ENCODE results near the gene KDM1B. TPM values are rescaled to one million over a fixed set of nuclear protein-coding genes. Genes with fewer than 3 reads are reported as not detected.

Gene KDM1B, protein sequence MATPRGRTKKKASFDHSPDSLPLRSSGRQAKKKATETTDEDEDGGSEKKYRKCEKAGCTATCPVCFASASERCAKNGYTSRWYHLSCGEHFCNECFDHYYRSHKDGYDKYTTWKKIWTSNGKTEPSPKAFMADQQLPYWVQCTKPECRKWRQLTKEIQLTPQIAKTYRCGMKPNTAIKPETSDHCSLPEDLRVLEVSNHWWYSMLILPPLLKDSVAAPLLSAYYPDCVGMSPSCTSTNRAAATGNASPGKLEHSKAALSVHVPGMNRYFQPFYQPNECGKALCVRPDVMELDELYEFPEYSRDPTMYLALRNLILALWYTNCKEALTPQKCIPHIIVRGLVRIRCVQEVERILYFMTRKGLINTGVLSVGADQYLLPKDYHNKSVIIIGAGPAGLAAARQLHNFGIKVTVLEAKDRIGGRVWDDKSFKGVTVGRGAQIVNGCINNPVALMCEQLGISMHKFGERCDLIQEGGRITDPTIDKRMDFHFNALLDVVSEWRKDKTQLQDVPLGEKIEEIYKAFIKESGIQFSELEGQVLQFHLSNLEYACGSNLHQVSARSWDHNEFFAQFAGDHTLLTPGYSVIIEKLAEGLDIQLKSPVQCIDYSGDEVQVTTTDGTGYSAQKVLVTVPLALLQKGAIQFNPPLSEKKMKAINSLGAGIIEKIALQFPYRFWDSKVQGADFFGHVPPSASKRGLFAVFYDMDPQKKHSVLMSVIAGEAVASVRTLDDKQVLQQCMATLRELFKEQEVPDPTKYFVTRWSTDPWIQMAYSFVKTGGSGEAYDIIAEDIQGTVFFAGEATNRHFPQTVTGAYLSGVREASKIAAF
- total RNA-seq = 39.4 TPM

DNA sequence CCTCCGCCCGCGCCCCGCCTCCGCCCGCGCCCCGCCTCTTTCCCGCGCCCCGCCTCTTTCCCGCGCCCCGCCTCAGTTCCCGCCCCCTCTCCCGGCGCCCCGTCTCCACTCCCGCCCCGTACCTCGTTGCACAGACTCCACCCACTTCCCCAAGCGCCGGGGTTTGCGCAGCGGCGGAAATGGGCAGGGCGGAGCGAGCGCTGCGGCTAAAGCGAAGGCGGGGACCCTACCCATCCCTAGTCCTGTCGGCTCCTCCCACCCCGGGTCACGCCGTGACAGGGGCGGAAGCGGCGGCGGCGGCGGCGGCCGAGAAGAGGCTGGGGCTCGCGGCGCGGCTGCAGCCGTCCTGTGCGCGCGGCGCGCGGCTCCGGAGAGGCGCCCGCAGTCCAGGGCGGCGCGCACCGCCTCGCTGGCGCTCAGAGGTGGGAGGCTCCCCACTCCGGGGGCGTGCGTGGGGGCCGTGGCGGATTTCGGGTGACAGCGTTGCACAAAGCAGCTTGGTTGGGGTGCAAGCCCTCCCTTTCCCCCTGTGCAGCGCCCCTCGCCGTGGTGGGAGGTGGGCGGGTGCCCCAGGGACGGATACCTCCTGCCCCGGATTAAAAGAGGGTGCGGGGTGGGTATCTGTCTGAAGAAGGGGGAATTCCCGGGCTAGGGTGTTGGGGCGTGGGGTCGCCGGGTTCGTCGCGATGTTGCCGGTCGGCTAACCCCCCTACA lies at the start of gene KDM1B:
Gene KDM1B (plus strand): TSS at position 273 of the 714 bp plus-strand sequence. CDS start 4,474 bp downstream, outside the sequence.

DNA sequence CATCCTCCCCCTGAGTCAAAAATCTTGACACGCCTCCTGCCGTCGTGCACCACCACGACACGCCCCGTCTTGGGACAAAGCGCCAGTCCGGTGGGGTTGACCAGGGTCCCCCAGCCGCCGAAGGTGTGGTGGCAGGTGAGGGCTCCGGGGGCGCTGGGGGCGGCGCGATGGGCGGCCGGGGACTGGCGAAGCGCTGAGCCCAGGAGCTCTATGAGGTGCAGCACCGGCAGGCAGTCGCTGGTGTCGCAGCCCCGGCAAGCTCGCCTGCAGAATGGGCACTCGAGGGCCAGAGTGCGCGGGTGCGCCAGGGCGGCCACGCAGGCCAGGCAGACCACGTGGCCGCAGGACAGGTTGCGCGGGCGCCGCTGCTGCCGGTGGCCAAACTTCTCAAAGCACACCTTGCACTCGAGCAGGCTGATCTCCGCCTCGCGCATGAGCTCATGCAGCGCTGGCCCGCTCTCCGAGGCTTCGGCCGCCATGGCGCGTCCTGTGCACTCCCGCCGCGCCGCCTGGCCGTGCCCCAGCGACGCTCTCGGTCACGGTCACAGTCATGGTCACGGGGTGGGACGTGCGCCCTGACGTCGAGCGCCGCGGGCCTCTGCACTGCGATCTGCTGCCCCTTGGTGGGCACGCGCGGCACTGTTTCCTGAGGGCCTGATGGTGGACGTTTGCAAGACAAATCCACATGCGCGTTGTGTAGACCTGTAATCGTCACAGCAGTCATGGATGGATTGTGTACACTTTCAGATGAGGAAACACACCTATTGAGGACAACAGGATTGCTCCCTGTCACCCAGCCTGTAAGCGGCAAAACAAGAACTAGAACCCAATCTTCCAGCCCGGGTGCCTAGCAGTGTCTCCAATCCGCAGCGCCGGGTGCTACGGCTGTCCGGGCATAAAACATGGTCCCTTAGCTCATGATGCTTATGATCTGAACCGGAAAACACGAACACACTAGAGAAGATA lies 32.8 kb upstream of the KDM1B start, which contains the start of gene NHLRC1:
Gene NHLRC1 (minus strand): TSS at position 550 of the 966 bp plus-strand sequence. CDS start 71 bp downstream, at position 479.

DNA sequence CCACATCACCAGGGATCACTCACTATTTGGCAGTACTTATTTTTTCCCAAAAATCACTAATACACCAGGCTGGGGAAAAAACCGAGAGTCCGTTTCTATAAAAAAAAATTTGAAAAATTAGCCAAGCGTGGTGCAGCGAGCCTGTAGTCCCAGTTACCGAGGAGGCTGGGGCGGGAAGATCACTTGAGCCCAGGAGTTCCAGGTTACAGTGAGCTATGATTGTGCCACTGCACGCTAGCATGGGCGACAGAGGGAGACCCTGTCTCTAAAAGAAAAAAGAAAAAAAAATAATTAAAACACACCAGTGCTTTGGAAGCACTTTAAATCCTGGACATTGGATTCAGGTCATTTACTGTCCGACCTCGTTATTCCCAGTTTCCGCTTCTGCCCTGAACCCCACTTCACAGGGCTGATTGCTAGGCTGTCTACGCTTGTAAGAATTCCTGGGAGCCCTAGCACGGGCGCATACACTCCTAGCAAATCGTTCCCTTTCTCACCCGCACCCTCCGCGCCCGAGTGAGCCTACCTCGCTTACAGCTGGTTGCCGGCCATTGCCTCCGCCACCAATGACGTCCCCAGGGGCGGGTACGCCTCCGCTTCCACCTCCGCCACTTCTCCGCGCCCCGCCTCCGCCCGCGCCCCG lies 594 bp upstream of the KDM1B start, which contains the start of gene TPMT:
Gene TPMT (minus strand): TSS at position 571 of the 643 bp plus-strand sequence. CDS start 5,950 bp downstream, outside the sequence.

GRCh38 chr6:18264219-18264922 lies 109.1 kb downstream of the KDM1B start, which contains the start of gene DEK:
DEK (minus strand) TSS chr6:18264530; CDS start chr6:18263987, 543 bp downstream.

Other genes starting within 250 kb of the KDM1B start
- 68.6 TPM for gene KIF13A, start 167.8 kb upstream of the KDM1B start, total RNA-seq
- gene NHLRC1, start 32.7 kb upstream of the KDM1B start, total RNA-seq = 2.8 TPM
- 14.4 TPM for gene TPMT, start 345 bp upstream of the KDM1B start, total RNA-seq
- 146 TPM for gene DEK, start 109.1 kb downstream of the KDM1B start, total RNA-seq
- gene RNF144B, start 231.9 kb downstream of the KDM1B start, total RNA-seq = 13.9 TPM